ENCODE data around the gene MYOF.

The MYOF gene

GRCh38 chr10:93357680-93358079 is 124.5 kb downstream of the MYOF start:
- TF ChIP-seq CTCF (IDR thresholded peaks at IDR 0.05; ENCODE audit: low read depth, low read length, missing control alignments) = peak; percentile 60
- no peak for DNase-seq (ENCODE audit: low read depth)
- H3K4me3 ChIP-seq (ENCODE audit: low read depth, low read length) = no peak overlapping the region

- no peak for TF ChIP-seq CTCF (IDR thresholded peaks at IDR 0.05; ENCODE audit: low read depth, low read length, missing control alignments)
- no peak overlapping the region for H3K4me3 ChIP-seq (ENCODE audit: low read depth, low read length)
- DNase-seq (ENCODE audit: low read depth) = no peak
Observed at GRCh38 chr10:93356516-93356915, 125.6 kb downstream of the MYOF start.

- peak; percentile 25 for TF ChIP-seq CTCF (IDR thresholded peaks at IDR 0.05; ENCODE audit: low read depth, low read length, missing control alignments)
- no peak for DNase-seq (ENCODE audit: low read depth)
- no peak overlapping the region for H3K4me3 ChIP-seq (ENCODE audit: low read depth, low read length)
Observed at GRCh38 chr10:93352638-93353383, 129.3 kb downstream of the MYOF start.

GRCh38 chr10:93346694-93347093 is 135.4 kb downstream of the MYOF start:
- TF ChIP-seq CTCF (IDR thresholded peaks at IDR 0.05; ENCODE audit: low read depth, low read length, missing control alignments) = no peak
- no peak overlapping the region for H3K4me3 ChIP-seq (ENCODE audit: low read depth, low read length)
- DNase-seq (ENCODE audit: low read depth) = no peak

- no peak for TF ChIP-seq CTCF (IDR thresholded peaks at IDR 0.05; ENCODE audit: low read depth, low read length, missing control alignments)
- DNase-seq (ENCODE audit: low read depth) = no peak
Observed at GRCh38 chr10:93346108-93346507, 136.0 kb downstream of the MYOF start.

GRCh38 chr10:93344691-93345090 is 137.4 kb downstream of the MYOF start:
- TF ChIP-seq CTCF (IDR thresholded peaks at IDR 0.05; ENCODE audit: low read depth, low read length, missing control alignments) = no peak
- H3K4me3 ChIP-seq (ENCODE audit: low read depth, low read length) = no peak overlapping the region

More at GRCh38 chr10:93346108-93346507, 136.0 kb downstream of the MYOF start:
- H3K4me3 ChIP-seq (ENCODE audit: low read depth, low read length) = no peak overlapping the region

GRCh38 chr10:93342921-93343320 is 139.2 kb downstream of the MYOF start:
- DNase-seq (ENCODE audit: low read depth) = no peak
- no peak overlapping the region for H3K4me3 ChIP-seq (ENCODE audit: low read depth, low read length)
- TF ChIP-seq CTCF (IDR thresholded peaks at IDR 0.05; ENCODE audit: low read depth, low read length, missing control alignments) = no peak

More at GRCh38 chr10:93344691-93345090, 137.4 kb downstream of the MYOF start:
- DNase-seq (ENCODE audit: low read depth) = no peak
